ENCODE measurements around the gene KSR2.

DNA sequence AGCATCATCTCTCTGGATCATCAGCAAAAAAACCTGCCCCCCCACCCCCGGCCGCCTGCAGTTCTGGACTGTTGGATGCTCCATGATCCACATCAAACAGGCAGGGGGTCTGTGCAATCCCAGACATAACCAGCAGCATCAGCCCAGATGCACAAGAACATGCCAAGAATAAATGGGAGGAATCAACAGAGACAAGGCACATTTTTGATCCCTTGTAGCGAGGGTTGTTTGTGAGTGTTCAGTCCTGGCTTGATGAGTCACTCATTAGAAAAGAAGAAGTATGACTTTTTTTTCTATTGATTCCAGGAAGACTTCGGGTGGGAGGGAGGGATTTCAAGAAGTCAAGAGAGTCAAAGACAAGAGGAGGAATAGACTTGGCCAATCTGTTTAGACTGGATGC is 244.2 kb downstream of the KSR2 start:
- TF ChIP-seq KAT2B (IDR thresholded peaks at IDR 0.05; ENCODE audit: borderline replicate concordance, low read depth, low read length) (no peak), FOXM1 (CRISPR knock-in tag; IDR thresholded peaks at IDR 0.05) (no peak), SMAD1 (CRISPR knock-in tag; IDR thresholded peaks at IDR 0.05; ENCODE audit: borderline replicate concordance, low read depth) (no peak), ZNF251 (CRISPR knock-in tag; IDR thresholded peaks at IDR 0.05) (no peak), EP300 (IDR thresholded peaks at IDR 0.05; ENCODE audit: low read depth in 2 of 2, low read length in 2 of 2) (no peak), EP300 (CRISPR knock-in tag; IDR thresholded peaks at IDR 0.05; ENCODE audit: borderline replicate concordance) (no peak), XRCC5 (optimal IDR thresholded peaks at IDR 0.05; ENCODE audit: low read length) (no peak), MAX (IDR thresholded peaks at IDR 0.05) (no peak), SAFB2 (CRISPR knock-in tag; IDR thresholded peaks at IDR 0.05; ENCODE audit: borderline replicate concordance, low read depth) (no peak), JUND (CRISPR knock-in tag; IDR thresholded peaks at IDR 0.05) (no peak), REST (IDR thresholded peaks at IDR 0.05; ENCODE audit: borderline replicate concordance in 1 of 2, low read depth in 1 of 2, low read length in 2 of 2) (no peak)
- TF ChIP-seq, protein P1, sequence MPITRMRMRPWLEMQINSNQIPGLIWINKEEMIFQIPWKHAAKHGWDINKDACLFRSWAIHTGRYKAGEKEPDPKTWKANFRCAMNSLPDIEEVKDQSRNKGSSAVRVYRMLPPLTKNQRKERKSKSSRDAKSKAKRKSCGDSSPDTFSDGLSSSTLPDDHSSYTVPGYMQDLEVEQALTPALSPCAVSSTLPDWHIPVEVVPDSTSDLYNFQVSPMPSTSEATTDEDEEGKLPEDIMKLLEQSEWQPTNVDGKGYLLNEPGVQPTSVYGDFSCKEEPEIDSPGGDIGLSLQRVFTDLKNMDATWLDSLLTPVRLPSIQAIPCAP (CRISPR knock-in tag; IDR thresholded peaks at IDR 0.05; ENCODE audit: low read depth) = no peak
- TF ChIP-seq, protein P2, sequence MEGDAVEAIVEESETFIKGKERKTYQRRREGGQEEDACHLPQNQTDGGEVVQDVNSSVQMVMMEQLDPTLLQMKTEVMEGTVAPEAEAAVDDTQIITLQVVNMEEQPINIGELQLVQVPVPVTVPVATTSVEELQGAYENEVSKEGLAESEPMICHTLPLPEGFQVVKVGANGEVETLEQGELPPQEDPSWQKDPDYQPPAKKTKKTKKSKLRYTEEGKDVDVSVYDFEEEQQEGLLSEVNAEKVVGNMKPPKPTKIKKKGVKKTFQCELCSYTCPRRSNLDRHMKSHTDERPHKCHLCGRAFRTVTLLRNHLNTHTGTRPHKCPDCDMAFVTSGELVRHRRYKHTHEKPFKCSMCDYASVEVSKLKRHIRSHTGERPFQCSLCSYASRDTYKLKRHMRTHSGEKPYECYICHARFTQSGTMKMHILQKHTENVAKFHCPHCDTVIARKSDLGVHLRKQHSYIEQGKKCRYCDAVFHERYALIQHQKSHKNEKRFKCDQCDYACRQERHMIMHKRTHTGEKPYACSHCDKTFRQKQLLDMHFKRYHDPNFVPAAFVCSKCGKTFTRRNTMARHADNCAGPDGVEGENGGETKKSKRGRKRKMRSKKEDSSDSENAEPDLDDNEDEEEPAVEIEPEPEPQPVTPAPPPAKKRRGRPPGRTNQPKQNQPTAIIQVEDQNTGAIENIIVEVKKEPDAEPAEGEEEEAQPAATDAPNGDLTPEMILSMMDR (CRISPR knock-in tag; IDR thresholded peaks at IDR 0.05) = no peak

Measured in HepG2 (cell line).